A673 (cell line): ENCODE results near the gene TMX2. TPM values are rescaled to one million over a fixed set of nuclear protein-coding genes. Genes with fewer than 3 reads are reported as not detected.

ENCODE experiments used
- BruUV-seq: library from RNA; stranded (reverse); fragments of 400-500 nt; replicated peaks from 2 replicates; lab custom pipeline; 2021; lab: Mats Ljungman, UMichigan
- CTCF ChIA-PET: fragments of 300-600 bp; sonication (Branson Sonifier 250); formaldehyde crosslinking; loops from one replicate; lab custom pipeline; 2022; ENCODE audit warnings: antibody characterized with exemption; lab: Charles Lee
- POLR2A ChIA-PET: fragments of 300-600 bp; sonication (Branson Sonifier 250); formaldehyde crosslinking; loops from one replicate; lab custom pipeline; 2022; ENCODE audit warnings: antibody characterized with exemption; ENCODE audit not compliant: low non-redundant PET; lab: Charles Lee
- DNase-seq: peaks from one replicate; pipeline ENCODE4 v3.0.0-alpha.2; 2015; ENCODE audit warnings: low spot score
- H3K27ac ChIP-seq: fragments of 200-600 bp; sonication (generic); 2 replicates; pipeline ENCODE4 v1.5.1; 2016; ENCODE audit warnings: mixed run types, low read depth, mild to moderate bottlenecking, mixed read lengths, antibody characterized with exemption, low read length; ENCODE audit not compliant: poor library complexity, severe bottlenecking
- H3K27me3 ChIP-seq: fragments of 200-600 bp; sonication (generic); replicated peaks from 2 replicates; pipeline ENCODE4 v1.6.1; 2017; ENCODE audit warnings: mixed run types, low read depth, mild to moderate bottlenecking, mixed read lengths, antibody characterized with exemption, low read length; ENCODE audit not compliant: insufficient read depth, poor library complexity
- H3K36me3 ChIP-seq: fragments of 200-600 bp; sonication (generic); 2 replicates; pipeline ENCODE4 v1.6.1; 2016; ENCODE audit warnings: mixed run types, mild to moderate bottlenecking, mixed read lengths, antibody characterized with exemption, low read length; ENCODE audit not compliant: insufficient read depth, poor library complexity, severe bottlenecking
- H3K4me1 ChIP-seq: fragments of 200-600 bp; sonication (generic); 2 replicates; pipeline ENCODE4 v1.6.1; 2017; ENCODE audit warnings: mixed run types, mild to moderate bottlenecking, mixed read lengths, antibody characterized with exemption, low read length; ENCODE audit not compliant: insufficient read depth, poor library complexity, severe bottlenecking
- H3K4me3 ChIP-seq: fragments of 200-600 bp; sonication (generic); 2 replicates; pipeline ENCODE4 v1.5.1; 2016; ENCODE audit warnings: low read depth, mixed run types, mild to moderate bottlenecking, mixed read lengths, low read length; ENCODE audit not compliant: poor library complexity, severe bottlenecking
- H3K9me3 ChIP-seq: fragments of 200-600 bp; sonication (generic); 2 replicates; pipeline ENCODE4 v1.6.1; 2016; ENCODE audit warnings: mixed run types, low read depth, mild to moderate bottlenecking, mixed read lengths, antibody characterized with exemption, low read length; ENCODE audit not compliant: poor library complexity, severe bottlenecking
- CTCF ChIP-seq: fragments of 300-800, 200-600 bp; sonication (generic); conservative IDR thresholded peaks from 2 replicates; pipeline ENCODE4 v1.5.1; 2017; ENCODE audit warnings: low read depth, mild to moderate bottlenecking, antibody characterized with exemption, low read length, moderate library complexity, mixed read lengths
- EZH2 ChIP-seq: fragments of 200-600 bp; sonication (generic); IDR thresholded peaks from 2 replicates; pipeline ENCODE4 v1.6.1; 2017; ENCODE audit warnings: borderline replicate concordance, low read depth, mild to moderate bottlenecking, mixed read lengths, antibody characterized with exemption, low read length; ENCODE audit not compliant: poor library complexity, severe bottlenecking
- intact Hi-C: fragments of 100-400 bp; cut with micrococcal nuclease; formaldehyde crosslinking; loops from one replicate; pipeline ENCODE4 v1.10.0; 2022; ENCODE audit not compliant: unreplicated experiment
- total RNA-seq: library from RNA; stranded (reverse); gene quantifications from 2 replicates; pipeline ENCODE4 v1.2.3, GENCODE V29; 2021

TMX2 gene
- total RNA-seq, 1 experiment from 2014 or later, result 186 TPM

- ChIA-PET CTCF (interaction anchor here (1.0 to 2.0 kb wide), 3 partner anchors 17 to 136 kb away, joined by 4 to 27 read pairs (median 4); partner anchors contain the start of gene CTNND1), POLR2A (interaction anchor here (1.1 kb wide), 1 partner anchor 10 kb away, joined by 17 read pairs; no protein-coding TSS in a partner anchor)
- Histone ChIP-seq H3K36me3 (no peaks in the 10 kb centered on the region), H3K27ac (peak overlapping the region; percentile 91), H3K27me3 (no peaks in the 10 kb centered on the region), H3K9me3 (no peaks in the 10 kb centered on the region), H3K4me1 (peaks cover 61% of the 10 kb centered on the region), H3K4me3 (peak overlapping the region; percentile 14)
- DNase-seq, result no peak
- TSS peak; percentile 87 for BruUV-seq
- TF ChIP-seq EZH2 (no peak), CTCF (no peak)
- intact Hi-C loops, result loop anchor here (2.0 kb wide), 1 partner anchor 15 kb away; no protein-coding TSS in a partner anchor
Observed at GRCh38 chr11:57777969-57778317, 65.5 kb downstream of the TMX2 start.

GRCh38 chr11:57778318-57779037, 66.1 kb downstream of the TMX2 start:
- Histone ChIP-seq H3K27ac (peak overlapping the region; percentile 91), H3K36me3 (no peaks in the 10 kb centered on the region), H3K27me3 (no peaks in the 10 kb centered on the region), H3K4me3 (peak overlapping the region; percentile 14), H3K9me3 (no peaks in the 10 kb centered on the region), H3K4me1 (peaks cover 61% of the 10 kb centered on the region)
- ChIA-PET POLR2A (interaction anchor here (0.6 to 1.1 kb wide), 4 partner anchors 10 to 206 kb away, joined by 3 to 17 read pairs (median 8); partner anchors contain the start of genes CTNND1 and SELENOH), CTCF (interaction anchor here (0.6 to 2.0 kb wide), 5 partner anchors 14 to 137 kb away, joined by 4 to 27 read pairs (median 4); partner anchors contain the start of genes BTBD18 and CTNND1)
- BruUV-seq, result no TSS peak
- peak; percentile 100 for DNase-seq
- TF ChIP-seq CTCF, result no peak
- TF ChIP-seq EZH2, result no peak
- intact Hi-C loops, result loop anchor here (2.0 kb wide), 1 partner anchor 16 kb away; no protein-coding TSS in a partner anchor

GRCh38 chr11:57779276-57779675, 66.9 kb downstream of the TMX2 start:
- Histone ChIP-seq H3K4me3 (peak overlapping the region; percentile 14), H3K27ac (peak overlapping the region; percentile 91), H3K36me3 (no peaks in the 10 kb centered on the region), H3K9me3 (no peaks in the 10 kb centered on the region), H3K27me3 (no peaks in the 10 kb centered on the region), H3K4me1 (peaks cover 61% of the 10 kb centered on the region)
- DNase-seq, result no peak
- intact Hi-C loops, result loop anchor here (2.0 kb wide), 1 partner anchor 16 kb away; no protein-coding TSS in a partner anchor
- CTCF ChIA-PET, result interaction anchor here (1.1 to 2.0 kb wide), 2 partner anchors 21 to 28 kb away, joined by 6 to 27 read pairs; partner anchors contain the start of gene BTBD18
- no peak for TF ChIP-seq CTCF
- TF ChIP-seq EZH2, result no peak
- no TSS peak for BruUV-seq
- POLR2A ChIA-PET, result interaction anchor here (0.9 kb wide), 1 partner anchor 18 kb away, joined by 5 read pairs; the partner anchor contains the start of gene CTNND1
